HG03175 (cell line): ENCODE results near the gene SLC22A4.

Source experiments
- ATAC-seq: cut with Tn5 transposase; IDR thresholded peaks from one replicate; pipeline ENCODE4 v1.9.1; 2021; ENCODE audit warnings: mild to moderate bottlenecking, moderate library complexity; ENCODE audit not compliant: unreplicated experiment

SLC22A4 gene

GRCh38 chr5:132273631-132274030 lies 20.6 kb upstream of the SLC22A4 start:
- ATAC-seq, result no peak

- ATAC-seq, result no peak
Measured at GRCh38 chr5:132274050-132274792, 20.0 kb upstream of the SLC22A4 start.

DNA sequence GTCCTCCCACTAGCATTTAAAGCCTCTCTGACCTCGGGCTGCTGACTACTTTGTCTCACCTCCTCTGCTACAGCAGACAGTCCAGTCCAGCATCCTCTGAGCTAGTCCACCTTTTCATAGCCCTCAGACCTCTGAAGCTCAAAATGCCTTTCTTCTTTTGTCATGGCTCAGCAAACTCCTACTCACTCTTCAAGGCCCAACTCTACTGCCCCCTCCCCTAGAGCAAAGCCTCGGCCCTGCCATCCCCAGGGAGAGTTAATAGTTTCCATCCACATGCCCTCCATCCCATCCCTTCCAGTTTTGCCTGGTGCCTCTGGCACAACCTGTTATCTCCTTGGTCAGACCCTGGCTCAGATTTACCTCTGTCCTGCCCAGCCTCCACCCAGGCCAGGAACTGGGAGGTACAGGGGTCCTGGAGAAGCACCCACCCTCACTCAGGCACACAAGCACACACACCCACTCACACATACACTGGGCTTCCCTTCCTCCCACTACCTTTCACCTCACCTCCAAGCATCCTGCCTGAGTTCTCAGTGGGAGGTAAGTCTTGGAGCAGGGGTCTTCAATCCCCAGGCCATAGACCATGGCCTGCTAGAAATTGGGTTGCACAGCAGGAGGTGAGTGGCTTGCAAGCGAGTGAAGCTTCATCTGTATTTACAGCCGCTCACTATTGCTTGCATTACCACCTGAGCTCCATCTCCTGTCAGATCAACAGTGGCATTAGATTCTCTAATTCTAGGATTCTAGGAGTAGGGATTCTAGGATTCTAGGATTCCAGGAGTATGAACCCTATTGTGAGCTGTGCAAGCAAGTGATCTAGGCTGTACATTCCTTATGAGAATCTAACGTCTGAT lies 18.6 kb upstream of the SLC22A4 start:
- no peak for ATAC-seq

DNA sequence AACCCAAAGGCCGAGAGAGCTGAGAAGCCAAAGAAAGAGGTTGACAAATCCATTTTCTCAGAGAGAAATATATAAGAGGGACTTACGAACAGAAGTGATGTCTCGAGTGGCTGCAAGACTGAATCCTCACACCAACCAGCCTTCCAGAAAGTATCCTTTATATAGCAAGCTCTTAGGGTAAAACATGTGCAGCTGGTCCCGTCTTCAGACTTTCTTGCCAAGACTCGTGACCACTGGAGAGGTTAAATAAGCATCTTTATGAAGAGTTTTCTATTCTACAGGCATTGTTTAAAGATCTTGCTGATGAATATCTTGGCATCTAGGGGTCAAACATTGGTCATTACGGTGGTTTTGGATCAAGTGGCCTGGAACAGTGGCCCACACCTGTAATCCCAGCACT lies 16.9 kb upstream of the SLC22A4 start:
- no peak for ATAC-seq

GRCh38 chr5:132277971-132278853 lies 16.0 kb upstream of the SLC22A4 start:
- no peak for ATAC-seq

GRCh38 chr5:132279801-132280200 lies 14.4 kb upstream of the SLC22A4 start:
- ATAC-seq, result no peak

DNA sequence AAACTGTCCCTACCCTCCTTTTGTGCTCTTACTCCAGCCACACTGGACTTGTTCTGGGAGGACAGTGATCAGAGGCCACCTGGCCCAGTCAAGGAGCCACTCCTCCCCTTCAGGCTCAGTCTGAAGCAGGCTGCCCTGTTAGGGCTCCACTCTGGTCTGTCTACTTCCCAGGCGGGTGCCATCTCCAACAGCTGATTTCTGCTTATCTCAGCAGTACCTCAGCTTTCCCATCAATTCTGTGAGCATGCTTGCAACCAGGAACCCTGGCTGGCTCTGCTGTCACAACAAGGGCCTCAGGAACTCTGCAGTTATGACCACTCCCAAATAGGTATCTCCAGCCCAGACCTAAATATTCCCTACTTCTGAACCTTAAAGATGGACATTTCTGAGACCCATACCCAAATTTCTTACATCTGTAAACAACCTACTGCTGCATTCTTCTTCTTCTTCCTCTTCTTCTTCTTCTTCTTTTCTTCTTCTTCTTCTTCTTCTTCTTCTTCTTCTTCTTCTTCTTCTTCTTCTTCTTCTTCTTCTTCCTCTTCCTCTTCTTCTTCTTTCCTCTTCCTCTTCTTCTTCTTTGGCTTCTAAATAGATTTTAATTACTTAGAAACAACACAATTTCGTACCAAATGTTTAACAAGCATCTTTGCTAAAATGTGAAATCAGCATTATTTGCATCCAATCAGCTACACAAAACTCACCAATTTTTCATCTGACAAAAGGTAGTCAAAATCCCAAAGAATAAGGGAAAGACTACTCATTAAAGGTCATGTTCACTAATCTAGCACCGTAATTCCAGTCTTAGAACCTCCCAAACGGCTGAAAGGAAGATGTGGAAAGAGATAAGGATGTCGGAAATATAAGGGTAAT lies 13.6 kb upstream of the SLC22A4 start:
- ATAC-seq, result no peak

DNA sequence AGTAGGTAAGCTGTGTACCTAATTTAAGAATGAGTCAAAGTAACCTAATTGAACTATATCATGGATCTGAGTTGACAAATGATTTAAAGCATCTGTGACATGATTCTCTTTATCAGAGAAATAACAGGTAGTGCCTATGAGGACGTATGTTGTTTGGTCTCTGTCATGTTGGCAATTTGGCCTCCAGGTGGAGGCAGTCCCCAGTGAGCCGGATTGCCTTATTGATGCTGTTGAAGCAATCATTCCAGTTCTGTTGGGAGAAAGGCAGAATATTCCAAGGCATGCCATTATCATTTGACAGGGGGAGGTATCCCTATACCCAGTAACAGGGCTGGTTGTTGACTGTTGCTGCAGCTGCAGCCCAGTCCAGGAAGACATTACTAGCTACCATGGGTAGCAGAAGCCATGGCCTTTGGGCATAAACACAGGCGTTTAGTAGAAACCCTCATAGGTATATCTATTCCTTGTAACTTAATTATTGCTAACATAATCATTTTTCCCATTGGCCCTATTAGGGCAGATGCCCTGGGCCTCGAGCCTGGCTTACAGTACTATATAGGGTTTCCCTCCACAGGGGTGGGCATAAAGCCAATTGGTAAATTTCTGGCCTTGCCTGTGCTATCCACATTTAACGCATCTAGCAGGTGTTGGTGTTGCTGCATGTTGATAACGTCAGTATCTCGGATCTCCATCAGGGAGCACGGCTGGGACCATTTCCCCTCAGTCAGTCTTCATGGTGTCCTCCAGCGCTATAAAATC lies 12.2 kb upstream of the SLC22A4 start:
- ATAC-seq, result no peak

DNA sequence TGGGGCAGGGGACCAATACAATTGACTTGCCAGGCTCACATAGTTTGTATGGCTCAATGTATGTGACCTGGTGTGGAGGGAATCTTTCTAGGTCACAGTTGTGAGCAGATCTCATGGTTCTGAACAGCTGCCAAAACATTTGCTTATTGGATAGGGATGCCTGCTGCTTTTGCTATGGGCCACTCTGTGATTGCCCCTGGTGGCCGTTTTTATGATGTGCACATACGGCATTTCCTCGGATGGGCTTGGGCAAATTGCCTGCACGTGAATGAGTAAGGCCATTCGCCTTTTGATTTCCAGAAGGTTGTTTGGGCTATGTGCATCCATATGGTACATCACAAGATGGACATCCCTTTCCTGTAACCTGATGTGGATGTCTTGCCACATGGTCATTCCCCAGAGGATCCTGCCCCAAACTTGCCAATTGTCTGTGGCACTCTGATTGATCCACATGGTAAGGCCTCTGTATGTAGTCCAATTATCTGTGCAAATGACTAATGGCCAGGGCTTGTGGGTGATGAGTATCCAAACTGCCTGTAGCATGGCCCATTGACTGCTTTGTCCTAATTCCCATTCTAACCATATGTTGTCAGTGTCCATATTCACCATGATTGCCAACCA lies 10.7 kb upstream of the SLC22A4 start:
- no peak for ATAC-seq

GRCh38 chr5:132289097-132289496 lies 5.1 kb upstream of the SLC22A4 start:
- no peak for ATAC-seq

GRCh38 chr5:132291026-132291425 lies 3.2 kb upstream of the SLC22A4 start:
- no peak for ATAC-seq

GRCh38 chr5:132293066-132293991 lies 865 bp upstream of the SLC22A4 start:
- ATAC-seq, result peak; percentile 40

- peak; percentile 14 for ATAC-seq
Measured at GRCh38 chr5:132294728-132295504, 722 bp downstream of the SLC22A4 start.

- no peak for ATAC-seq
Measured at GRCh38 chr5:132295505-132296411, 1.6 kb downstream of the SLC22A4 start.

DNA sequence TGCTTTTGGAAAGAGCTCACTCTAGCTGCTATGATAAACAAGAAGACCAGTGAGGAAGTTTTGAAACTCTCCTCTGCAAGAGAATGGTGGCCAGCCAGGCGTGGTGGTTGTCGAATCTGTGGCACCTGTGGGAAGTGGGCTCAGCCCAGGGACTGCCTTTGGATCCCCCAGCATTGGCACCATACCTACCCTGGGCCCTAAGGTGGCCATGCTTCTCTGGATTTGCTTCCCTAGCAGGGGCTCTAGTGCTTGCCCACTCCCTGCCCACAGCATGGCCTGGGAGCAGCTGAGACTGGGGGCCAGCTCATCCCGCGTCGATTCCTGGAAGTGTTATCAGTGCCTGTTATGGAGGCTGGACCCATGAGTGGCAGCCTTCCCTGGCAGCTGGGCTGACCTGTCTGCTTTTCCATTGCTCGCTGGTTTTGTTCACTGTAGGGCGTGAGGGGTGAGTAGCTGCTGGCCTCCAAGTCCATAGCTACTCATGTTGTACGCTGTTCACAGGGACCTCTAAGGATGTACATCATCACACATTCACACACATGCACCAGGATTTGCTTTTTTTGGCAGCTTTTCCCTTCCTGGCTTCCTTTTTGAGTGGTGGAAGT lies 2.3 kb downstream of the SLC22A4 start:
- ATAC-seq, result no peak
